Measurements from ENCODE around the gene SELENOO. TPM values are rescaled to one million over a fixed set of nuclear protein-coding genes. Genes with fewer than 3 reads are reported as not detected.

SELENOO gene
- total and polyA plus RNA-seq, 12 donors = 9.6 to 29.8 (median 12.2) TPM

GRCh38 chr22:50256258-50256862, 55.5 kb downstream of the SELENOO start:
- no peak for ATAC-seq
- intact Hi-C loops (cut with DNase I) = loop anchor here in 1 of 10 donors (5.0 kb wide), 1 partner anchor 81 kb away; no protein-coding TSS in a partner anchor
- 89 to 92% methylated on average over 12 of the region's 12 CpGs for WGBS, 2 donors

GRCh38 chr22:50257041-50257440, 56.2 kb downstream of the SELENOO start:
- 82 to 94% methylated on average over 16 of the region's 16 CpGs for WGBS, 2 donors
- Histone ChIP-seq H3K27ac (peak overlapping the region in 1 of 10 donors; percentile 17), H3K27me3 (peaks cover 0 to 15% (median 0%) of the 10 kb centered on the region in 7 donors), H3K4me1 (peaks cover 4 to 36% (median 17%) of the 10 kb centered on the region in 9 donors), H3K9me3 (no peaks in the 10 kb centered on the region), H3K4me3 (no peak overlapping the region), H3K36me3 (peaks cover 0 to 18% (median 0%) of the 10 kb centered on the region in 9 donors)
- no peak for TF ChIP-seq CTCF (IDR thresholded peaks at IDR 0.05)
- DNase-seq (no peak), ATAC-seq (no peak)
- intact Hi-C loops (cut with DNase I) = loop anchor here in 1 of 10 donors (5.0 kb wide), 1 partner anchor 80 kb away; no protein-coding TSS in a partner anchor

More at GRCh38 chr22:50256258-50256862, 55.5 kb downstream of the SELENOO start:
- peaks cover 0 to 39% (median 19%) of the 10 kb centered on the region in 9 donors for H3K4me1 ChIP-seq
- TF ChIP-seq CTCF (IDR thresholded peaks at IDR 0.05) = no peak
- peaks cover 0 to 11% (median 0%) of the 10 kb centered on the region in 7 donors for H3K27me3 ChIP-seq
- H3K27ac ChIP-seq = no peak overlapping the region
- no peaks in the 10 kb centered on the region for H3K9me3 ChIP-seq
- DNase-seq = no peak
- H3K36me3 ChIP-seq = peaks cover 0 to 18% (median 0%) of the 10 kb centered on the region in 9 donors
- no peak overlapping the region for H3K4me3 ChIP-seq

- ATAC-seq = peak in 3 of 8 donors; percentile 0 to 3 (median 1)
- TF ChIP-seq CTCF (IDR thresholded peaks at IDR 0.05) = no peak
- intact Hi-C loops (cut with DNase I) = loop anchor here in 1 of 10 donors (5.0 kb wide), 1 partner anchor 80 kb away; no protein-coding TSS in a partner anchor
- no peak for DNase-seq
- peaks cover 0 to 18% (median 0%) of the 10 kb centered on the region in 9 donors for H3K36me3 ChIP-seq
- no peak overlapping the region for H3K4me3 ChIP-seq
- H3K4me1 ChIP-seq = peaks cover 6 to 42% (median 20%) of the 10 kb centered on the region in 9 donors
- no peaks in the 10 kb centered on the region for H3K9me3 ChIP-seq
- 66 to 69% methylated on average over 31 of the region's 31 CpGs for WGBS, 2 donors
- H3K27me3 ChIP-seq = peaks cover 0 to 21% (median 0%) of the 10 kb centered on the region in 7 donors
- H3K27ac ChIP-seq = peak overlapping the region in 5 of 10 donors; percentile 17 to 52 (median 31)
Observed at GRCh38 chr22:50257451-50258360, 56.9 kb downstream of the SELENOO start.

Data from heart right ventricle (tissue), 16 donors.